ENCODE data around the gene EEF1B2.
"Not testable (repeated sequence)": the region's sequence is repeated elsewhere in the genome, so short reads cannot be mapped to it uniquely, and the experiment has no call there.

EEF1B2 gene

DNA sequence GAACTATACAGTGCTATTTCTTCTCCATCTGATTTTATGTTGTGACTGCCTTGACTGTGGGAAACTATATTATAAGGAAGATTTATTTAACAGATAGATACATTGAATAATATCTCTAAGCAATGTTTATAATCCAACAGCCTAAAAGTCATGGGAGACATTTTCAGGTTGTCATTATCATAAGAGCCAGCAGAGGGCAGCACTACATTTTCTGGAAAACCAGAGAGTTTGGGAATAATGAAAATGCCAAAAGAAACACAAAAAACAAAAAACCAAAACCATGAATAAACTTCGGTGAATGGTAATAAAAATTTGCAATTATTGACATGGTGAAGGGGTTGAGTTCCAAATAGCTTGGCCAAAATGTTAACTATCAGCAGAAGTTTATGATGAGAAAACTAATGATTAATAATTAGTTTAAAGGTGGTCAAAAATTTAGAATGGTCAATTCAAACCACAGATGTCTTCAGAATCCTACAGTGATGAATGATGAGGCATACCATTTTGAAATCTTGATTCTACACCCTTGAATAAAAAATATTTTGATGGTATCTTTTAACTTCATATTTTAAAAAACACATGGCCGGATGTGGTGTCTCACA is 4.7 kb downstream of the EEF1B2 start:
- no peak for DNase-seq

DNA sequence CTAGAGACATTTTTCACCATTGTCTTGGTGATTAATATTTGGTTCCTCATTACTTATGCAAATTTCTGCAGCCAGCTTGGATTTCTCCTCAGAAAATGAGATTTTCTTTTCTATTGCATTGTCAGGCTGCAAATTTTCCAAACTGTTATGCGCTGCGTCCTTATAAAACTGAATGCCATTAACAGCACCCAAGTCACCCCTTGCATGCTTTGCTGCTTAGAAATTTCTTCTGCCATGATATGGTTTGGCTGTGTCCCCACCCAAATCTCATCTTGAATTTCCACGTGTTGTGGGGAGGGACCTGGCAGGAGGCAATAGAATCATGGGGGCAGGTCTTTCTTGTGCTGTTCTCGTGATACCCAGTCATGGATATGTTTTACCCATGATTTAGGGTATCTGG is 8.5 kb downstream of the EEF1B2 start:
- not testable (repeated sequence) for DNase-seq

DNA sequence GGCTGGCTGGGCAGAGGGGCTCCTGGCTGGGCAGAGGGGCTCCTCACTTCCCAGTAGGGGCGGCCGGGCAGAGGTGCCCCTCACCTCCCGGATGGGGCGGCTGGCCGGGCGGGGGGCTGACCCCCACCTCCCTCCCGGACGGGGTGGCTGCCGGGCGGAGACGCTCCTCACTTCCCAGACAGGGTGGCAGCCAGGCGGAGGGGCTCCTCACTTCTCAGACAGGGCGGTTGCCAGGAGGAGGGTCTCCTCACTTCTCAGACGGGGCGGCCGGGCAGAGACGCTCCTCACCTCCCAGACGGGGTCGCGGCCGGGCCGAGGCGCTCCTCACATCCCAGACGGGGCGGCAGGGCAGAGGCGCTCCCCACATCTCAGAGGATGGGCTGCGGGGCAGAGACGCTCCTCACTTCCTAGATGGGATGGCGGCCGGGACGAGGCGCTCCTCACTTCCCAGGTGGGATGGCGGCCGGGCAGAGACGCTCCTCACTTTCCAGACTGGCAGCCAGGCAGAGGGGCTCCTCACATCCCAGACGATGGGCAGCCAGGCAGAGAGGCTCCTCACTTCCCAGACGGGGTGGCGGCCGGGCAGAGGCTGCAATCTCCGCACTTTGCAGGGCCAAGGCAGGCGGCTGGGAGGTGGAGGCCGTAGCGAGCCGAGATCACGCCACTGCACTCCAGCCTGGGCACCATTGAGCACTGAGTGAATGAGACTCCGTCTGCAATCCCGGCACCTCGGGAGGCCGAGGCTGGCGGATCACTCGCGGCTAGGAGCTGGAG is 12.1 kb downstream of the EEF1B2 start:
- not testable (repeated sequence) for DNase-seq

DNA sequence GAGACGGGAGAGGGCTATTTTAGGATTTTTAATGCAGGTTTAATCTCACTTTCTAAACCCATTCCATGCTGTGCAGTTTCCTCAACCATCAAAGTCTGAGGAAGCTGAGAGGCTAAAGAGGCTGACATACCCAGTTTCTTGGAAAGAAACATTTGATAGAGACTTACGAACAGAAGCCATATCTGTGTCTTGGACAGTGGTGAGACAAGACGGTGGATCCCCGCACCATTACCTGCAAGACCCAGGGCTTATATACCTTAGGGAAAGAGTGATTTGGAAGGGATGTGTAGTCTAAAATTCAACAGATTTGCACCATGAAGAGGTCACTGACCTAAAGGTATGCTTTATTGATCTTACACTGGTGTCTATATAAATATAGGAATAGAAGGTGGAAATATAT is 13.5 kb downstream of the EEF1B2 start:
- DNase-seq = no peak

DNA sequence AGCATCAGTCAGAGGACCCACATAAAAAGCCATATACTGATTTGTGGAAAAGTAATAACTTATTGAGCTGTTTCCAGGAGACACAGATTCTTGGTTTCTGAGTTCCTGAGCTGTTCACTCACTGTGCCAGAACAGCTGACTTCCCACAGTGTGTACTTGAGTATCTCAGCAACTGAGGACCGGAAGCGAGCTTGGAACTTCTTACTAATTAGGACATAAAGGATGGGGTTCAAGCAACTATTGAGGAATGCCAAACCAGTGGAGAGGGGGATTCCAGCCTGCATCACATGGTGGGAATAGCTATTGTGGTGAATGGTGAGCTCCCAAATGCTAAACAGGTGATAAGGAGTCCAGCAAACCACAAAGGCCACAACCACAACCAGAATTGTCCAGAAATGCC is 16.4 kb downstream of the EEF1B2 start:
- no peak for DNase-seq

DNA sequence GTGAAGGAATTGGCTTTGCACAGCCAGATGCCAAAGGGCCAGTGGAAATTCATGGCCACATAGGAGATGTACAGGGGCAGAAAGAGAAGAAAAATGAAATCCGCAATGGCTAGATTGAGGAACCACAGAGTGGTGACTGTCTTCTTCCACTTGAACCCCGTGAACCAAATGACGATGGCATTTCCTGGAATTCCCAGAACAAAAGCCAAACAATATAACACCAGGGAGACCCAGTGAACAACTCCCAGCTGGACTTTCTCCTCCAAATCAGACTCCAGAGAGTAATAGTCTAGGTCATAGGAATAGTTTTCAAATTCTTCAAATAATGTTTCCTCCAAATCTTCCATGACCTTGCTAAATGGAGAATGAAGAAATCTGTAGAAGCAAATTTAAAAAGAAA is 17.2 kb downstream of the EEF1B2 start:
- no peak for DNase-seq

DNA sequence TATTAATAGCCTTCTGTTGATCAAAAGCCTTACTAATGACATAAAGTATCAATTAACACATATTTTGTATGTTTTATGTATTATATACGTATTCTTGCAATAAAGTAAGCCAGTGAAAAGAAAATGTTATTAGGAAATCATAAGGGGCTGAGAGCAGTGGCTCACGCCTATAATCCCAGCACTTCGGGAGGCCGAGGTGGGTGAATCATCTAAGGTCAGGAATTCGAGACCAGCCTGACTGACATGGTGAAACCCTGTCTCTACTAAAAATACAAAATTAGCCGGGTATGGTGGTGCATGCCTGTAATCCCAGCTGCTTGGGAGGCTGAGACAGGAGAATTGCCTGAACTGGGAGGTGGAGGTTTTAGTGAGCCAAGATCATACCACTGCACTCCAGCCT is 21.8 kb downstream of the EEF1B2 start:
- DNase-seq = not testable (repeated sequence)

DNA sequence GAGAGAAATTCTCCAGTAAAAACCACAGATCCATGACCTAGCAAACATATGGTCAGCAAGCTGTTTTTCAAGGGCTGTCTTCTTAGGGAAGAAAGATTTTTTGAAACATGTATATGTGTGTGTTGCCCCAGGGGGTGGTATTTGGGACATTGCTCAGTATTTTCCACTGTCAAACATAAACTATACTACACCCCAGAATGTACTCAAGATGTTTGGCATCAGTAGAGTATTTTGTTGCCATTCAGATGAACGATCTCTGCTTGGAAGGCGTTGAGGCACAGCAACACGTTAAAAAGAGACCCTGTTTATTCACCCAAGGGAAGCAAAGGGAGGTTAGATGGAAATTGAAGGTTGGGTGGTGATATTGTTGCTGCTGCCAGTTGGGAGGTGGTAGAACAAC is 30.0 kb downstream of the EEF1B2 start:
- DNase-seq = no peak

DNA sequence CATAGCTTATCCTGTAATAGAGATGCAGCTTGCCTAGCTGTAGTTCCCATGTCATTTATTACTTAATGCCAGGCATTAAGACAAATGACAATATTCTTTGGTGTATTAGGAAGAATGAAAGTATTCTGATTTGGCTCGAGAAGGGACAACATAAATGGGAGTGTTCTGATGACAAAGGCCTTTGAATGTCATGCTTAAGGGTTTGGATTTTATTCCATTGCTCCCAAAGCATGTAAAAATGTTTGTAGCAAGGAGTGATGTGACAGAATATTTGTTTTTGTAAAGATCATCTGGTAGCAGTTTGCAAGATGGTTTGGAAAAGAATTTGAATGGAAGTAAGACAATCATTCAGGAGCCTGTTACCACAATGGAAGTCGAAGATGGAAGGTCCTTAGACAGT is 30.4 kb downstream of the EEF1B2 start:
- DNase-seq = no peak

DNA sequence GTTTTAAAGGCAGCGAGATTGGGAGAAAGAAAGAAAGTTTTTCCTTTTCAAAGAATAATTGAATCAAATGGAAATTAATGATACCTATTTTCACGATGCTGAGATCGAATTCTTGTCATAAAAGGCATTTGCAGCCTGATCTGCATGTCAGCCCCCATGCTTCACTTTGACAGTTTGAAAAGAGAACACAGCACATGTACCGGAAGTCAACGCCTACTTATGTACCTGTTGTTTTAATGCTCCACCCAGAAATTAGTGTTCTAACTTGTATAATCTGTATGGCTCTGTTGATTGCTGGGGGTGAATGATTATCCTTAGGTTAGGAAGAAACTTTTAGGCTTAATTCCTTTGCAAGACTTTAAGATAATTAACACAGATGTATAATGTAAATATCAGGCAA is 31.0 kb downstream of the EEF1B2 start:
- no peak for DNase-seq

DNA sequence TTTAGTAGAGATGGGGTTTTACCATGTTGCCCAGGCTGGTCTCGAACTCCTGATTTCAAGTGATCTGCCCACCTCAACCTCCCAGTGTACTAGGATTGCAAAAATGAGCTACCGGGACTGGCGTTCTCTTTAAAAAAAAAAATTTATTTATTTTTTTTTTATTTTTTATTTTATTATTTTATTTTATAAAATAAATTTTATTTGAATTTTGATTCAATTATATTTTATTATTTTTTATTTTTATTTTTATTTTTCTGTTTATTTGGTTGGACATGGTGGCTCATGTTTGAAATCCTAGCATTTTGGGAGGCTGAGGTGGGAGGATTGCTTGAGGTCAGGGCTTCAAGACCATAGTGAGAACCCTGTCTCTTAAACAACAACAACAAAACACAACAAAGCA is 32.5 kb downstream of the EEF1B2 start:
- DNase-seq = no peak

DNA sequence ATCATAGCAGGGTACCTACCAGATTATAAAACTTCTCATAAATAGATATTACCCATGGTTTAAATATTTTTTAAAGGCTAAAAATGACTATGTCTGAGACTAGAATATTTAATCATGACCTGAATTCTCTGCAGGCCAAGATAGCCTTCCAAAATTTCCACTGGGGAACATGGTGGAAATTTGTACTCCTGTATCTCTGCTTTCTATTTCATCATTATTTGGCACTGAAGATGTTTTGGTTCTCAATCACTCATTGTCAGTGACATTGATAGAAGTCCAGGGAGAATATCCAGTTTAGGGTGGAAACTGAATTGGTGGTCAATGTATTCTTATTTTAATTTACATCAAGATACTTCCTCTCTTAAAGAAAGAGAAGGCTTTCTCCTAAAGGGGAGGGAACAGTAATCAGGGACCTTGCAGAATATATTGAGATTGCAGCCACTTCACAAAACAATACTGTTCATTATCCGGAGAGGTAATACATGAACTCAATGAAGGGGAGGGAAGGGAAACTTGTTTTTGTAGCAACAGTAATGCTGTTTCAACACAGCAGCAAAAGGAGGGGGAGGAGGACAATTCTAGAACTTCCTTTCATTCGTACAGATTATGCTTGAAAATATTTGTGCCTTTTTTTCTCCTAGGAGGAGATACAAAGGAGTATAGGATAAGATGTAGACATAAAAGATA is 34.1 kb downstream of the EEF1B2 start:
- no peak for DNase-seq

DNA sequence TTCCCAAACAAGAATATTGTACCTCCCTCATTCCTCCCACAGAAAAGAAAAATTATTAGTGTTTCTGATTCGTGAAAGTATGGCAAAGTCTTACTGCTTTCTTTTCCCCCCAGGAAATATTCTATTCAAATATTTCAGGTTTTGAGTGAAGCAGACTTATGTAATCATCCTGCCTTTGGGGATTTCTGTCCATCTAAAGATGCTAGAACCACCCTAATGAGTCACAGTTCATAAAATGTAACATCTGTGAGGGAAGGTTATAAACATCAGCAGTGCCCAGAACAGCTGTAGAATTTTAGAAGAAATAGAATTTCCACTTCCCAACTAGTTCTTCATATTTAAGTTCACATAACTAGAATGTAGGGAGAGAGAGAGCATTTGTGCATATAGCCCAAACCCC is 39.0 kb downstream of the EEF1B2 start:
- DNase-seq = no peak

DNA sequence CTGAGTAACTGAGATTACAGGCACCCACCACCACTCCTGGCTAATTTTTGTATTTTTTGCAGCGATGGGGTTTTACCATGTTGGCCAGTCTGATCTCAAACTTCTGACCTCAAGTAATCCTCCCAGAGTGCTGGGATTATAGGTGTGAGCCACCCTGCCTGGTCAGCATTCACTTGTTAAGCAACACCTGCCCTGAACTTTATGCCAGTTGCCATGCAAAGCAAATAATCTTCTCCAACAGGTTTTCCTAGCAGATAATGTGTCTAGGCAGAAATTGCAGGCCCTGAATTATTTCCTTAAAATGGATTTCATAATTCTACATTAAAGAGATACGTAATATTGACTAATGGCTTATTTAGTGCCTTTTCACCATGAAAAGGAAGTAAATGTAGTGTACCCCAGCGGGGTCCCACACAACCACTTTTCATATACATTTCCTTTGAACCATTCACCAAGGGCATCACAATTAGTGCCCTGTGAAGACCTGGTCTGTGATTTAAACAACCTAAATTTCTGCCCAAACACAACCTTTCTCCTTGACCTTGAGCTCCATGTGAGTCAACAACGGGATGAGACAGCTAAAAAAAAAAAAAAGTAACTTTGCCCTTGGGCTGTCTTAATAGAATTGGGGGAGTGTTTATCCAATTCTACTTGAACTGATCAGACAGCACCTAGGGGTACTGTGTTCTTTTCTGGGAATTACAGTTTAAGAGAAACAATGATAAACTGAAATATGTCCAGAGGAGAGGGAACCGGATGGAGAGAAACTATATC is 41.6 kb downstream of the EEF1B2 start:
- DNase-seq = no peak

DNA sequence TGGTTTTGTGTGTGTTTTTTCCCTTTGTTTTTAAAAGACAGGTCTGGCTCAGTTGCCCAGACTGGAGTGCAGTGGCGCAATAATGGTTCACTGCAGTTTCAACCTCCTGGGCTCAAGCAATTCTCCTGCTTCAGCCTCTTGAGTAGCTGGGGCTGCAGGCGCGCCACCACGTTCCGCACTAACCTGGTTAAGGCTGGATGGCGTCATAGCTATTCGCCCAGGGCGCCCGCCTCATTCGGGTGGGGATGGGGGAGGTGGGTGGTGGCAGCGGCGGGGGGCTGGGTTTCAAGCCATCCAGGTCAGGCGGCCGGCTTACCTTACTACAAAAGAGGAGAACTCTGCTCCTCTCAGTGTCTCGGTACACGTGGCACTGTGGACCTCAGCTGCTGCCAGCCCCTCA is 42.8 kb downstream of the EEF1B2 start:
- DNase-seq = no peak

DNA sequence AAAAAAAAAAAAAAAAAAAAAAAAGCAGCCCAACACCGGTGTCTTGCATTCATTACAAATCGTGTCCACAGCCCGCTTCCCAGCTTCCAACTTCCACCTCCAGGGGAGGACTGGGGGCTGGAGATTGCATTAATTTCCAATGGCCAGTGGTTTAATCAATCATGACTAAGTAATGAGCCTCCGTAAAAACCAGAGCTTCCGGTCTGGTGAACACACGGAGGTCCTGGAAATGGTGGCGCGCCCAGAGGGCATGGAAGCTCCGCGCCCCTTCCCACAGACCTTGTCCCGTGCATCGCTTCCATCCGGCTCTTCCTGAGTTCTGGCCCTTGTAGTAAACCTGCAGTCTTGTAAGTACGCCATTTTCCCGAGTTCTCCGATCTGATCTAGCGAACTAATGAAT is 43.6 kb downstream of the EEF1B2 start:
- no peak for DNase-seq

DNA sequence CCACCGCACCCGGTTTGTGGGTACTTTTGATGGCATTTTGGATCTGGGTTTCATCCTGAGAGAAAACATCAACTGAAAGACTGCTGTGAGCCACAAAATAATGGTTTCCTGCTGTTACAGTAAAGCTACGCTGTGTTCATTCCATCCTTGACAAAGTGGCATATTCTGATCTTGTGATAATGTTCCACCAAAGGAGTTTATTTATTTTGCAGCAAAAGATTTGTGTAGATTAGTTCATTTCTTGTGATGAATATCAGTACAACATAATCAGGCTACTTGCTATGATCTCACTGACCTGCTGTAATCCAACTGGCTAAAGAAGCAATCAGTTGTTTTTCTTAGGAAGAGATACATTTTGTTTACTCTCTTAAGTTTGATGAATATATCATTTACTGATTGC is 45.0 kb downstream of the EEF1B2 start:
- no peak for DNase-seq

DNA sequence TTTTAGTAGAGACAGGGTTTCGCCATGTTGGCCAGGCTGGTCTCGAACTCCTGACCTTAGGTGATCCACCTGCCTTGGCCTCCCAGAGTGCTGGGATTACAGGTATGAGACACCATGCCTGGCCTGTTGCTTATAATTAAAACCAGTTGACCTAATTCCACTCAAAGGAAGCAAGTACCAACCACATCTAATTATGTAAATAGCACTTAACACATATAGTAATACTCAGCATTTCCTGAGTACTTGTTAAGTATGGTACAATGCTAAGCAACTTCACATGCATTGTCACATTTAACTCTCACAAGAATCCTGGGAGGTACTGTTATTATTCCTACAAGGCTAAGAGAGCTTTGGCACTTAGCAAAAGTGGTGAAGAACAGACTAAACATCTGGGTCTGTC is 47.6 kb downstream of the EEF1B2 start:
- DNase-seq = not testable (repeated sequence)

DNA sequence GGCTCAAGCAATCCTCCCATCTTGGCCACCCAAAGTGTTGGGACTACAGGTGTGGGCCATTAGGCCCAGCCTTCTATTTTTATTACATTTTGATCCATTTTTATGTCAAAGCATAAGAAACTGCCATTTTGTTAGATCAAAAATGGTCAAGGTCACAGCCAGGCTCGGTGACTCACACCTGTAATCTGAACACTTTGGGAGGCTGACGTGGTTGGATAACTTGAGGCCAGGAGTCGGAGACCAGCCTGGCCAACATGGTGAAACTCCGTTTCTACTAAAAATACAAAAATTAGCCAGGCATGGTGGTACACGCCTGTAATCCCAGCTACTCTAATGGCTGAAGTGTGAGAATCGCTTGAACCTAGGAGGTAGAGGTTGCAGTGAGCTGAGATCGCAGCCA is 49.2 kb downstream of the EEF1B2 start:
- DNase-seq = no peak

DNA sequence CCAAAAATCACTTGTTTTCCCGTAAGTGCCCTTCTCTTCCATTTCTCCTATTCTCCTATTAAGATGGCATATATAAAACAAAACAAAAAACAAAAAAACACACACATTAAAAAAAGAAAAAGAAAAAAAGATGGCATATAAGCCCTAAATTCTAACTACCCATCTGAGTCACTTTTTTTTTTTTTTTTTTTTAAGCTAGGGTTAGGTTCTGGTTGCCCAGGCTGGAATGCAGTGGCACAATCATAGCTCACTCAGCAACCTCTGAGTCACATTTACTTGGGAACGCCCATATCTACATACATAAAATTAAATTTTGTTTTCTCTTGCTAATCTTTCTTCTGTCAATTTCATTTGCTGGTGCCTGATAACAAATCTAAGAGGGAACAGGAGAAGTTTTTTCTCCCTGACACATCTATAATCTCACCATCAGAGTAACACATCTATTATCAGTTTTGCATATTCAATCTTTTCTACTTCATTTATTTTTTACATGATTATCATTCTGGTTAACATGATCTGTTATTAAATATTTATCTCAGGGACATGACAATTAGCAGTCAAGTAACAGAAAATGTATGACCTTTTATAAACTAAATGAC is 52.1 kb downstream of the EEF1B2 start:
- no peak for DNase-seq

Measured in NCI-H1417 treated with DMSO at 0.1 percent for 48 hours (cell line).